Measurements from ENCODE around the gene DMD. TPM values are rescaled to one million over a fixed set of nuclear protein-coding genes. Genes with fewer than 3 reads are reported as not detected.

The DMD gene
- total RNA-seq, 1 donor from 2014 or later: 30.6 TPM

DNA sequence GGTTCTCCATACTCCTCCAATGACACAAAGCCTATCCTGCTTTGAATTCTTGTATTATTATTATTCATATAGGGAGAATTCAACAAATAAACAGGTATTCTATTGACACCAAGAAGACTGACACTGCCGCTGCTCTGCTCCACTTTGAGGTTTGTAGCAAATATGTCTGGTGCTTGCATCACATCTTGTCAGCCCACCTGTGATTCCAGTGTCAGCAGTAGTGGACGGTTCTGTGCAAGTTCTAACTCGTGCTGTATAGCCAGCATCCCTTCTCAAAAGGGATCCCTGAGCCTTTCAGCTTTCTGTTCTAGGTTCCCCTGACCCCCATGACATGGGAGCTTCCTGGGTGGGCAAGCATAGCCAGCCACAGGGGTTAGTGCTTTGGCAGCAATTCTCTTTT, 1843.5 kb downstream of the DMD start:
- Histone ChIP-seq H3K36me3 (no peaks in the 10 kb centered on the region), H3K9ac (no peak overlapping the region), H3K27ac (no peak overlapping the region), H3K4me2 (no peak overlapping the region), H2AFZ (replicated peaks) (no peak overlapping the region), H3K4me1 (peaks cover 3% of the 10 kb centered on the region), H3K4me3 (no peak overlapping the region), H3F3A (ENCODE audit: low read depth) (no peaks in the 10 kb centered on the region), H3K79me2 (ENCODE audit: low read depth) (no peaks in the 10 kb centered on the region), H3K9me3 (ENCODE audit: low read depth) (no peaks in the 10 kb centered on the region), H3K27me3 (no peaks in the 10 kb centered on the region), H4K20me1 (ENCODE audit: low read depth) (no peaks in the 10 kb centered on the region)
- H3K9me3 Mint-ChIP-seq: peaks cover 17% of the 10 kb centered on the region
- no peak overlapping the region for H3K27ac Mint-ChIP-seq
- peaks cover 2% of the 10 kb centered on the region for H3K27me3 Mint-ChIP-seq (ENCODE audit: insufficient read depth, low read depth)
- H3K4me1 Mint-ChIP-seq: peaks cover 7% of the 10 kb centered on the region
- no peak overlapping the region for H3K4me3 Mint-ChIP-seq
- no peak for DNase-seq (ENCODE audit: low spot score)
- TF ChIP-seq CTCF (IDR thresholded peaks at IDR 0.05) (no peak), EZH2phosphoT487 (IDR thresholded peaks at IDR 0.05) (no peak), EZH2 (IDR thresholded peaks at IDR 0.05) (no peak)
- H3K36me3 Mint-ChIP-seq: peaks cover 4% of the 10 kb centered on the region

DNA sequence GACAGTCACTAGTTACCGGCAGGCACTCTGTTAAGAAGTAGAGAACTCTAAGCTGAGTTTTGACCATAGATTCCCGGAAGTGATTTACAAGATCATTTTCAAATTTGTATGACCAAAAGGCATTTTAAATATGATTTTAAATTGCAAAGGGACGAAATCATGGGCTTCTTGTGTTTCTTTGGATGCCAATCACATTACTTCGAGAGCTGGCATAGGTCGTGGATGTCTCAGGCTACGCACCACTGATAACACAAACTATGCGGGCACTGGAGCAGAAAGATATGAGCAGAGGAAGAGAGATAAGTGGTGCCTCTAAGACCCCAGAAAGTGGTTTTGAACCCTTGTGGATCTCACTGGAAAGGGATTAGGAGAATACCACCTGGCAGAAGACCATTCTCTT, 1845.3 kb downstream of the DMD start:
- Histone ChIP-seq H3K9me3 (ENCODE audit: low read depth) (no peaks in the 10 kb centered on the region), H3K27ac (no peak overlapping the region), H3K27me3 (no peaks in the 10 kb centered on the region), H2AFZ (replicated peaks) (no peak overlapping the region), H3K4me2 (no peak overlapping the region), H3K9ac (no peak overlapping the region), H3K4me1 (peaks cover 3% of the 10 kb centered on the region), H3K36me3 (no peaks in the 10 kb centered on the region), H4K20me1 (ENCODE audit: low read depth) (no peaks in the 10 kb centered on the region), H3F3A (ENCODE audit: low read depth) (no peaks in the 10 kb centered on the region), H3K79me2 (ENCODE audit: low read depth) (no peaks in the 10 kb centered on the region), H3K4me3 (no peak overlapping the region)
- DNase-seq (ENCODE audit: low spot score): no peak
- H3K9me3 Mint-ChIP-seq: peaks cover 15% of the 10 kb centered on the region
- peaks cover 7% of the 10 kb centered on the region for H3K4me1 Mint-ChIP-seq
- no peak overlapping the region for H3K27ac Mint-ChIP-seq
- TF ChIP-seq CTCF (IDR thresholded peaks at IDR 0.05) (no peak), EZH2phosphoT487 (IDR thresholded peaks at IDR 0.05) (no peak), EZH2 (IDR thresholded peaks at IDR 0.05) (no peak)
- H3K27me3 Mint-ChIP-seq (ENCODE audit: insufficient read depth, low read depth): peaks cover 2% of the 10 kb centered on the region
- no peak overlapping the region for H3K4me3 Mint-ChIP-seq
- H3K36me3 Mint-ChIP-seq: peaks cover 4% of the 10 kb centered on the region

DNA sequence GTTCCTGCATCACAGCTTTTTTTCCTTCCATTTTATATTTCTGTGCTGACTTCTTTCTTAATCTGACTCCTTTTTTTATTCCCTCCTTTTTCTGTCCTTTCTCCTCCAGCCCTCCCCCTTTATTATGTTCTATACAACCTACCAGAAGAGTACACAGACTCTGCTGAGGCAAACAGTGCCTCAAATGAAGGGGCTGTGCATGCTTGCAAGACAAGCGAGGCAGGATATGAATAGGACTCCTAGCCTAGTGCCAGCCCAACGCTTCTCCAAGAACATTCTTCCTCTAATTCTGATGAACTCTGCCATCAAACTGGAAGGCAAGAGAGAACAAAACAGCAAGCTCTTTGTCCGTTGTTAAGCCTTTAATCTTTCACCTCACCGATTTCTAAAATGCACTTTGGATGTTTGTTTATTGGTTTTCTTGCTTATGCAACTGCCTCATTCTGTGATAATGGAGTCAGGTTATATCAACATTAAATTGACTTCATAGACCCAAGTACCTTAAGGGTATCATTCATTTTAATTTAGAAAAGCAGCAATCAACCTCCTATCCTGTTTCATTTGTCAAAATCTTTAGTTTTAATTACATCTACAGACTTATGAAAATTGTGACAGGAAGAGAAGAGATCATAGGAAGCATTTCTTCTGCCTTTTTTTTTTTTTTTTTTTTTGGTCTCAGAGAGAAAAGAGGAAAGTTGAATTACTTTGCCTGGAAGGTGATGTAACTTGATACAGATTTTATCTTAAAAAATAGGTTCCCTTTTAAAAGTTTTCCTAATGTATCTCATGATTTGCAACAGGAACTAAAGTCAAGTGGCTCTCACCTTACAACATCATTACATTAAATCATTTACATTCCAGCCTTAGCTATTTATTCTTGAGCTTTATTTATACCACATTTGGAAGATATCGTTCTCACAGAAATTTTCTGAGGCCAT, 1854.8 kb downstream of the DMD start:
- H3K27me3 Mint-ChIP-seq (ENCODE audit: insufficient read depth, low read depth): no peaks in the 10 kb centered on the region
- peak overlapping the region; percentile 67 for H3K27ac Mint-ChIP-seq
- Histone ChIP-seq H3K36me3 (no peaks in the 10 kb centered on the region), H3K4me3 (no peak overlapping the region), H3K9me3 (ENCODE audit: low read depth) (no peaks in the 10 kb centered on the region), H3K9ac (no peak overlapping the region), H3K4me2 (no peak overlapping the region), H3K4me1 (peaks cover 17% of the 10 kb centered on the region), H4K20me1 (ENCODE audit: low read depth) (no peaks in the 10 kb centered on the region), H3K27me3 (no peaks in the 10 kb centered on the region), H2AFZ (replicated peaks) (no peak overlapping the region), H3F3A (ENCODE audit: low read depth) (no peaks in the 10 kb centered on the region), H3K27ac (no peak overlapping the region), H3K79me2 (ENCODE audit: low read depth) (no peaks in the 10 kb centered on the region)
- TF ChIP-seq CTCF (IDR thresholded peaks at IDR 0.05) (no peak), EZH2phosphoT487 (IDR thresholded peaks at IDR 0.05) (no peak), EZH2 (IDR thresholded peaks at IDR 0.05) (no peak)
- peaks cover 3% of the 10 kb centered on the region for H3K9me3 Mint-ChIP-seq
- DNase-seq (ENCODE audit: low spot score): no peak
- peaks cover 2% of the 10 kb centered on the region for H3K36me3 Mint-ChIP-seq
- no peak overlapping the region for H3K4me3 Mint-ChIP-seq
- H3K4me1 Mint-ChIP-seq: peaks cover 20% of the 10 kb centered on the region

Data from neural progenitor cell (in vitro differentiated cells).